ENCODE data around the gene CDH4.

CDH4 gene

GRCh38 chr20:61861858-61862257, 609.8 kb downstream of the CDH4 start:
- Histone ChIP-seq H3K27me3 (ENCODE audit: control insufficient read depth in 1 of 2, insufficient read depth in 2 of 2, low read length in 2 of 2) (no peaks in the 10 kb centered on the region), H3K36me3 (ENCODE audit: control insufficient read depth in 1 of 2, insufficient read depth in 2 of 2, low read length in 2 of 2) (no peaks in the 10 kb centered on the region), H3K27ac (ENCODE audit: low read depth, low read length) (no peak overlapping the region), H3K4me1 (ENCODE audit: control insufficient read depth in 1 of 2, insufficient read depth in 2 of 2, low read length in 2 of 2) (no peaks in the 10 kb centered on the region), H3K9ac (ENCODE audit: low read depth in 1 of 2, low read length in 2 of 2) (no peak overlapping the region), H3K9me3 (ENCODE audit: control insufficient read depth in 1 of 2, low read length in 2 of 2) (peaks cover 0 to 5% of the 10 kb centered on the region in 2 donors), H3K4me3 (ENCODE audit: low read depth in 1 of 2, low read length in 2 of 2) (no peak overlapping the region)

GRCh38 chr20:61862881-61863280, 610.8 kb downstream of the CDH4 start:
- Histone ChIP-seq H3K27me3 (ENCODE audit: control insufficient read depth in 1 of 2, insufficient read depth in 2 of 2, low read length in 2 of 2) (no peaks in the 10 kb centered on the region), H3K9me3 (ENCODE audit: control insufficient read depth in 1 of 2, low read length in 2 of 2) (peaks cover 0 to 5% of the 10 kb centered on the region in 2 donors), H3K36me3 (ENCODE audit: control insufficient read depth in 1 of 2, insufficient read depth in 2 of 2, low read length in 2 of 2) (no peaks in the 10 kb centered on the region), H3K4me3 (ENCODE audit: low read depth in 1 of 2, low read length in 2 of 2) (no peak overlapping the region), H3K27ac (ENCODE audit: low read depth, low read length) (no peak overlapping the region), H3K4me1 (ENCODE audit: control insufficient read depth in 1 of 2, insufficient read depth in 2 of 2, low read length in 2 of 2) (no peaks in the 10 kb centered on the region), H3K9ac (ENCODE audit: low read depth in 1 of 2, low read length in 2 of 2) (no peak overlapping the region)

- H3K9me3 ChIP-seq (ENCODE audit: control insufficient read depth in 1 of 2, low read length in 2 of 2) = peaks cover 0 to 5% of the 10 kb centered on the region in 2 donors
Measured at GRCh38 chr20:61864481-61864880, 612.4 kb downstream of the CDH4 start.

GRCh38 chr20:61865353-61865752, 613.3 kb downstream of the CDH4 start:
- Histone ChIP-seq H3K27ac (ENCODE audit: low read depth, low read length) (no peak overlapping the region), H3K36me3 (ENCODE audit: control insufficient read depth in 1 of 2, insufficient read depth in 2 of 2, low read length in 2 of 2) (no peaks in the 10 kb centered on the region), H3K9me3 (ENCODE audit: control insufficient read depth in 1 of 2, low read length in 2 of 2) (peaks cover 0 to 5% of the 10 kb centered on the region in 2 donors), H3K27me3 (ENCODE audit: control insufficient read depth in 1 of 2, insufficient read depth in 2 of 2, low read length in 2 of 2) (no peaks in the 10 kb centered on the region), H3K4me3 (ENCODE audit: low read depth in 1 of 2, low read length in 2 of 2) (no peak overlapping the region), H3K9ac (ENCODE audit: low read depth in 1 of 2, low read length in 2 of 2) (no peak overlapping the region), H3K4me1 (ENCODE audit: control insufficient read depth in 1 of 2, insufficient read depth in 2 of 2, low read length in 2 of 2) (no peaks in the 10 kb centered on the region)

More at GRCh38 chr20:61864481-61864880, 612.4 kb downstream of the CDH4 start:
- no peaks in the 10 kb centered on the region for H3K36me3 ChIP-seq (ENCODE audit: control insufficient read depth in 1 of 2, insufficient read depth in 2 of 2, low read length in 2 of 2)
- no peaks in the 10 kb centered on the region for H3K27me3 ChIP-seq (ENCODE audit: control insufficient read depth in 1 of 2, insufficient read depth in 2 of 2, low read length in 2 of 2)
- H3K4me1 ChIP-seq (ENCODE audit: control insufficient read depth in 1 of 2, insufficient read depth in 2 of 2, low read length in 2 of 2) = no peaks in the 10 kb centered on the region
- no peak overlapping the region for H3K9ac ChIP-seq (ENCODE audit: low read depth in 1 of 2, low read length in 2 of 2)
- H3K4me3 ChIP-seq (ENCODE audit: low read depth in 1 of 2, low read length in 2 of 2) = no peak overlapping the region
- H3K27ac ChIP-seq (ENCODE audit: low read depth, low read length) = no peak overlapping the region

GRCh38 chr20:61866165-61866564, 614.1 kb downstream of the CDH4 start:
- Histone ChIP-seq H3K4me1 (ENCODE audit: control insufficient read depth in 1 of 2, insufficient read depth in 2 of 2, low read length in 2 of 2) (no peaks in the 10 kb centered on the region), H3K9ac (ENCODE audit: low read depth in 1 of 2, low read length in 2 of 2) (no peak overlapping the region), H3K4me3 (ENCODE audit: low read depth in 1 of 2, low read length in 2 of 2) (no peak overlapping the region), H3K27ac (ENCODE audit: low read depth, low read length) (no peak overlapping the region), H3K36me3 (ENCODE audit: control insufficient read depth in 1 of 2, insufficient read depth in 2 of 2, low read length in 2 of 2) (no peaks in the 10 kb centered on the region), H3K9me3 (ENCODE audit: control insufficient read depth in 1 of 2, low read length in 2 of 2) (peaks cover 0 to 5% of the 10 kb centered on the region in 2 donors), H3K27me3 (ENCODE audit: control insufficient read depth in 1 of 2, insufficient read depth in 2 of 2, low read length in 2 of 2) (no peaks in the 10 kb centered on the region)

GRCh38 chr20:61868006-61868405, 615.9 kb downstream of the CDH4 start:
- Histone ChIP-seq H3K4me1 (ENCODE audit: control insufficient read depth in 1 of 2, insufficient read depth in 2 of 2, low read length in 2 of 2) (no peaks in the 10 kb centered on the region), H3K27ac (ENCODE audit: low read depth, low read length) (no peak overlapping the region), H3K4me3 (ENCODE audit: low read depth in 1 of 2, low read length in 2 of 2) (no peak overlapping the region), H3K9me3 (ENCODE audit: control insufficient read depth in 1 of 2, low read length in 2 of 2) (peaks cover 0 to 5% of the 10 kb centered on the region in 2 donors), H3K36me3 (ENCODE audit: control insufficient read depth in 1 of 2, insufficient read depth in 2 of 2, low read length in 2 of 2) (no peaks in the 10 kb centered on the region), H3K9ac (ENCODE audit: low read depth in 1 of 2, low read length in 2 of 2) (no peak overlapping the region), H3K27me3 (ENCODE audit: control insufficient read depth in 1 of 2, insufficient read depth in 2 of 2, low read length in 2 of 2) (no peaks in the 10 kb centered on the region)

- Histone ChIP-seq H3K9ac (ENCODE audit: low read depth in 1 of 2, low read length in 2 of 2) (no peak overlapping the region), H3K27ac (ENCODE audit: low read depth, low read length) (no peak overlapping the region), H3K4me1 (ENCODE audit: control insufficient read depth in 1 of 2, insufficient read depth in 2 of 2, low read length in 2 of 2) (no peaks in the 10 kb centered on the region), H3K27me3 (ENCODE audit: control insufficient read depth in 1 of 2, insufficient read depth in 2 of 2, low read length in 2 of 2) (no peaks in the 10 kb centered on the region), H3K4me3 (ENCODE audit: low read depth in 1 of 2, low read length in 2 of 2) (no peak overlapping the region), H3K36me3 (ENCODE audit: control insufficient read depth in 1 of 2, insufficient read depth in 2 of 2, low read length in 2 of 2) (no peaks in the 10 kb centered on the region), H3K9me3 (ENCODE audit: control insufficient read depth in 1 of 2, low read length in 2 of 2) (peaks cover 0 to 5% of the 10 kb centered on the region in 2 donors)
Measured at GRCh38 chr20:61868466-61869090, 616.5 kb downstream of the CDH4 start.

GRCh38 chr20:61869750-61870507, 617.9 kb downstream of the CDH4 start:
- Histone ChIP-seq H3K9me3 (ENCODE audit: control insufficient read depth in 1 of 2, low read length in 2 of 2) (peaks cover 0 to 5% of the 10 kb centered on the region in 2 donors), H3K27me3 (ENCODE audit: control insufficient read depth in 1 of 2, insufficient read depth in 2 of 2, low read length in 2 of 2) (no peaks in the 10 kb centered on the region), H3K4me3 (ENCODE audit: low read depth in 1 of 2, low read length in 2 of 2) (no peak overlapping the region), H3K4me1 (ENCODE audit: control insufficient read depth in 1 of 2, insufficient read depth in 2 of 2, low read length in 2 of 2) (no peaks in the 10 kb centered on the region), H3K36me3 (ENCODE audit: control insufficient read depth in 1 of 2, insufficient read depth in 2 of 2, low read length in 2 of 2) (no peaks in the 10 kb centered on the region), H3K27ac (ENCODE audit: low read depth, low read length) (no peak overlapping the region), H3K9ac (ENCODE audit: low read depth in 1 of 2, low read length in 2 of 2) (no peak overlapping the region)

- Histone ChIP-seq H3K27ac (ENCODE audit: low read depth, low read length) (no peak overlapping the region), H3K4me1 (ENCODE audit: control insufficient read depth in 1 of 2, insufficient read depth in 2 of 2, low read length in 2 of 2) (no peaks in the 10 kb centered on the region), H3K9ac (ENCODE audit: low read depth in 1 of 2, low read length in 2 of 2) (no peak overlapping the region), H3K27me3 (ENCODE audit: control insufficient read depth in 1 of 2, insufficient read depth in 2 of 2, low read length in 2 of 2) (no peaks in the 10 kb centered on the region), H3K9me3 (ENCODE audit: control insufficient read depth in 1 of 2, low read length in 2 of 2) (no peaks in the 10 kb centered on the region), H3K4me3 (ENCODE audit: low read depth in 1 of 2, low read length in 2 of 2) (no peak overlapping the region), H3K36me3 (ENCODE audit: control insufficient read depth in 1 of 2, insufficient read depth in 2 of 2, low read length in 2 of 2) (no peaks in the 10 kb centered on the region)
Measured at GRCh38 chr20:61871160-61871559, 619.1 kb downstream of the CDH4 start.

GRCh38 chr20:61871913-61872312, 619.9 kb downstream of the CDH4 start:
- Histone ChIP-seq H3K9ac (ENCODE audit: low read depth in 1 of 2, low read length in 2 of 2) (no peak overlapping the region), H3K36me3 (ENCODE audit: control insufficient read depth in 1 of 2, insufficient read depth in 2 of 2, low read length in 2 of 2) (no peaks in the 10 kb centered on the region), H3K27ac (ENCODE audit: low read depth, low read length) (no peak overlapping the region), H3K9me3 (ENCODE audit: control insufficient read depth in 1 of 2, low read length in 2 of 2) (no peaks in the 10 kb centered on the region), H3K4me1 (ENCODE audit: control insufficient read depth in 1 of 2, insufficient read depth in 2 of 2, low read length in 2 of 2) (no peaks in the 10 kb centered on the region), H3K4me3 (ENCODE audit: low read depth in 1 of 2, low read length in 2 of 2) (no peak overlapping the region), H3K27me3 (ENCODE audit: control insufficient read depth in 1 of 2, insufficient read depth in 2 of 2, low read length in 2 of 2) (no peaks in the 10 kb centered on the region)
